H9 (cell line): ENCODE results near the gene TTLL4. TPM values are rescaled to one million over a fixed set of nuclear protein-coding genes. Genes with fewer than 3 reads are reported as not detected.

ENCODE experiments used
- DNase-seq: peaks from one replicate; pipeline ENCODE4 v3.0.0-alpha.2; 2017
- H2AFZ ChIP-seq: one replicate; pipeline ENCODE4 v1.6.1; 2013; ENCODE audit warnings: mild to moderate bottlenecking, low read length, control low read depth, moderate library complexity
- H2AK5ac ChIP-seq: 2 replicates; pipeline ENCODE4 v1.6.1; 2013; ENCODE audit warnings: low read length, control low read depth, mixed read lengths; ENCODE audit not compliant: insufficient read length
- H2BK120ac ChIP-seq: one replicate; pipeline ENCODE4 v1.6.1; 2013; ENCODE audit warnings: low read depth, mild to moderate bottlenecking, low read length, control low read depth, inconsistent platforms; ENCODE audit not compliant: poor library complexity, severe bottlenecking
- H2BK12ac ChIP-seq: 2 replicates; pipeline ENCODE4 v1.6.1; 2013; ENCODE audit warnings: low read length, control low read depth, mixed read lengths, low read depth; ENCODE audit not compliant: insufficient read length
- H2BK15ac ChIP-seq: 2 replicates; pipeline ENCODE4 v1.6.1; 2013; ENCODE audit warnings: low read depth, low read length, control low read depth
- H2BK20ac ChIP-seq: one replicate; pipeline ENCODE4 v1.6.1; 2013; ENCODE audit warnings: low read depth, mild to moderate bottlenecking, low read length, control low read depth, inconsistent platforms; ENCODE audit not compliant: poor library complexity, severe bottlenecking
- H2BK5ac ChIP-seq: 2 replicates; pipeline ENCODE4 v1.6.1; 2013; ENCODE audit warnings: low read length, control low read depth, mixed read lengths; ENCODE audit not compliant: insufficient read length
- H3K14ac ChIP-seq: 2 replicates; pipeline ENCODE4 v1.6.1; 2013; ENCODE audit warnings: low read length, control low read depth; ENCODE audit not compliant: insufficient read depth
- H3K18ac ChIP-seq: 2 replicates; pipeline ENCODE4 v1.6.1; 2013; ENCODE audit warnings: low read depth, mild to moderate bottlenecking, mixed read lengths, low read length, control low read depth; ENCODE audit not compliant: insufficient read length
- H3K23ac ChIP-seq: 2 replicates; pipeline ENCODE4 v1.6.1; 2013; ENCODE audit warnings: low read length, control low read depth, mixed read lengths, low read depth; ENCODE audit not compliant: insufficient read length
- H3K23me2 ChIP-seq: 2 replicates; pipeline ENCODE4 v1.6.1; 2013; ENCODE audit warnings: low read depth, mild to moderate bottlenecking, mixed read lengths, low read length, control low read depth; ENCODE audit not compliant: insufficient read length, poor library complexity, severe bottlenecking
- H3K27ac ChIP-seq: 2 replicates; pipeline ENCODE4 v1.5.1; 2013; ENCODE audit warnings: low read length, control low read depth, mixed read lengths, low read depth; ENCODE audit not compliant: insufficient read length
- H3K27me3 ChIP-seq: 2 replicates; pipeline ENCODE4 v1.6.1; 2013; ENCODE audit warnings: low read length, control low read depth, inconsistent platforms; ENCODE audit not compliant: insufficient read depth
- H3K4ac ChIP-seq: 2 replicates; pipeline ENCODE4 v1.6.1; 2013; ENCODE audit warnings: low read depth, mild to moderate bottlenecking, control low read depth, inconsistent platforms, low read length, moderate library complexity
- H3K4me1 ChIP-seq: 2 replicates; pipeline ENCODE4 v1.6.1; 2013; ENCODE audit warnings: low read length, control low read depth, inconsistent platforms; ENCODE audit not compliant: insufficient read depth
- H3K4me2 ChIP-seq: 2 replicates; pipeline ENCODE4 v1.6.1; 2013; ENCODE audit warnings: low read length, control low read depth, mixed read lengths; ENCODE audit not compliant: insufficient read length, insufficient read depth
- H3K56ac ChIP-seq: 2 replicates; pipeline ENCODE4 v1.6.1; 2013; ENCODE audit warnings: low read depth, mild to moderate bottlenecking, mixed read lengths, low read length, control low read depth; ENCODE audit not compliant: insufficient read length
- H3K79me1 ChIP-seq: 2 replicates; pipeline ENCODE4 v1.6.1; 2013; ENCODE audit warnings: low read depth, mild to moderate bottlenecking, moderate library complexity, low read length, control low read depth, inconsistent platforms; ENCODE audit not compliant: insufficient read depth, poor library complexity, severe bottlenecking
- H3K79me2 ChIP-seq: 2 replicates; pipeline ENCODE4 v1.6.1; 2013; ENCODE audit warnings: low read length, control low read depth, inconsistent platforms; ENCODE audit not compliant: insufficient read depth
- H3K9ac ChIP-seq: 2 replicates; pipeline ENCODE4 v1.6.1; 2013; ENCODE audit warnings: low read length, control low read depth, mixed read lengths; ENCODE audit not compliant: insufficient read length; ENCODE audit errors: extremely low read depth
- H3K9me3 ChIP-seq: one replicate; pipeline ENCODE4 v1.6.1; 2013; ENCODE audit warnings: low read depth, low read length, inconsistent platforms; ENCODE audit not compliant: control insufficient read depth
- H3T11ph ChIP-seq: one replicate; pipeline ENCODE4 v1.6.1; 2013; ENCODE audit warnings: mild to moderate bottlenecking, low read length, control low read depth, inconsistent platforms
- H4K20me1 ChIP-seq: one replicate; pipeline ENCODE4 v1.6.1; 2013; ENCODE audit not compliant: control insufficient read depth, insufficient read length, insufficient read depth
- H4K5ac ChIP-seq: 2 replicates; pipeline ENCODE4 v1.6.1; 2013; ENCODE audit warnings: low read depth, mild to moderate bottlenecking, mixed read lengths, low read length, control low read depth; ENCODE audit not compliant: insufficient read length
- H4K8ac ChIP-seq: replicated peaks from 2 replicates; pipeline ENCODE4 v1.6.1; 2013; ENCODE audit warnings: low read length, control low read depth, mixed read lengths, low read depth; ENCODE audit not compliant: insufficient read length
- H4K91ac ChIP-seq: 2 replicates; pipeline ENCODE4 v1.6.1; 2013; ENCODE audit warnings: low read depth, mild to moderate bottlenecking, moderate library complexity, mixed read lengths, low read length, control low read depth; ENCODE audit not compliant: insufficient read length
- H3K27ac Mint-ChIP-seq, 3 experiments: 2 replicates in 2 of 3; 3 replicates in 1 of 3; pipeline ENCODE4 v1.8.0; 2020 to 2021; ENCODE audit warnings: mixed read lengths in 3 of 3, mild to moderate bottlenecking in 1 of 3, moderate library complexity in 1 of 3
- H3K27me3 Mint-ChIP-seq: 2 replicates; pipeline ENCODE4 v1.8.0; 2021; ENCODE audit warnings: low read depth, mild to moderate bottlenecking, moderate library complexity, mixed read lengths
- H3K36me3 Mint-ChIP-seq, 3 experiments: 2 replicates in 2 of 3; 3 replicates in 1 of 3; pipeline ENCODE4 v1.8.0; 2020 to 2021; ENCODE audit warnings: low read depth in 3 of 3, mixed read lengths in 3 of 3; ENCODE audit not compliant: insufficient read depth in 1 of 3
- H3K4me1 Mint-ChIP-seq, 2 experiments: 2 replicates each; pipeline ENCODE4 v1.8.0; 2020; ENCODE audit warnings: mixed read lengths in 2 of 2
- H3K4me3 Mint-ChIP-seq, 2 experiments: 2 replicates in 1 of 2; 3 replicates in 1 of 2; pipeline ENCODE4 v1.8.0; 2020 to 2021; ENCODE audit warnings: mild to moderate bottlenecking in 2 of 2, mixed read lengths in 2 of 2, moderate library complexity in 1 of 2
- H3K9me3 Mint-ChIP-seq, 2 experiments: 2 replicates in 1 of 2; 3 replicates in 1 of 2; pipeline ENCODE4 v1.8.0; 2020; ENCODE audit warnings: mild to moderate bottlenecking in 2 of 2, mixed read lengths in 2 of 2, moderate library complexity in 1 of 2
- CTCF ChIP-seq: fragments of 200-600 bp; sonication (generic); conservative IDR thresholded peaks from 3 replicates; pipeline ENCODE4 v1.8.0; 2021; ENCODE audit warnings: antibody characterized with exemption, mild to moderate bottlenecking
- WGBS: extraction: QIAGEN DNeasy Blood & Tissue Kit; methylation state at CpG from one replicate; pipeline ENCODE4 v1.1.7; 2013; ENCODE audit warnings: missing lambda C conversion rate, low lambda C conversion rate, mixed read lengths; ENCODE audit not compliant: insufficient read length; ENCODE audit errors: extremely low coverage; 5-methylcytosine and 5-hydroxymethylcytosine counted together
- total RNA-seq: library from RNA; stranded (reverse); gene quantifications from 2 replicates; pipeline ENCODE4 v1.2.1, GENCODE V29; 2021

Gene TTLL4
- total RNA-seq, 1 experiment from 2014 or later = 96.4 TPM

- Mint-ChIP-seq H3K9me3 (no peaks in the 10 kb centered on the region), H3K36me3 (peaks cover 25 to 72% (median 42%) of the 10 kb centered on the region in 3 experiments; a peak in 6 of 7 replicates), H3K4me3 (no peak overlapping the region; a peak in 1 of 5 replicates), H3K4me1 (no peaks in the 10 kb centered on the region), H3K27ac (no peak overlapping the region), H3K27me3 (peaks cover 1% of the 10 kb centered on the region; the same call in 1 of the 2 replicates)
- no peaks in the 10 kb centered on the region for H3K4me1 ChIP-seq
- no peak overlapping the region for H3K4me2 ChIP-seq
- no peak overlapping the region for H3K14ac ChIP-seq
- no peak overlapping the region for H2AFZ ChIP-seq
- H3K27me3 ChIP-seq = no peaks in the 10 kb centered on the region
- WGBS = no CpG with 5 or more reads among the region's 10 CpGs
- no peak for TF ChIP-seq CTCF
- H4K5ac ChIP-seq = no peak overlapping the region
- no peak overlapping the region for H3K23ac ChIP-seq
- no peaks in the 10 kb centered on the region for H3K23me2 ChIP-seq
- no peak overlapping the region for H3K9ac ChIP-seq
- no peak overlapping the region for H3K4ac ChIP-seq
- no peak overlapping the region for H2BK12ac ChIP-seq
- H3K79me2 ChIP-seq = no peaks in the 10 kb centered on the region
- H2BK5ac ChIP-seq = no peak overlapping the region
- no peak overlapping the region for H2AK5ac ChIP-seq
- no peak overlapping the region for H2BK120ac ChIP-seq
- no peak overlapping the region for H4K91ac ChIP-seq
- H4K20me1 ChIP-seq = no peaks in the 10 kb centered on the region
- no peak for DNase-seq
- no peak overlapping the region for H3K27ac ChIP-seq
- no peak overlapping the region for H4K8ac ChIP-seq
- no peaks in the 10 kb centered on the region for H3K79me1 ChIP-seq
- no peaks in the 10 kb centered on the region for H3K9me3 ChIP-seq
- no peak overlapping the region for H3T11ph ChIP-seq
- H3K56ac ChIP-seq = no peak overlapping the region
- H2BK15ac ChIP-seq = no peak overlapping the region
- H2BK20ac ChIP-seq = no peak overlapping the region
- no peak overlapping the region for H3K18ac ChIP-seq
Observed at GRCh38 chr2:218755567-218756404, 45.2 kb downstream of the TTLL4 start.
